Uterus (tissue), 4 donors: ENCODE data around the gene ZDHHC1. TPM values are rescaled to one million over a fixed set of nuclear protein-coding genes. Genes with fewer than 3 reads are reported as not detected.
"Not testable (repeated sequence)": the region's sequence is repeated elsewhere in the genome, so short reads cannot be mapped to it uniquely, and the experiment has no call there.

Experiments used
- DNase-seq, 2 donors: peaks; one replicate each; pipeline ENCODE4 v3.0.0-alpha.2; 2019 to 2020
- H3K27ac ChIP-seq, 2 donors: fragments of 200-600 bp; sonication (generic); 1 replicate in 1 of 2; 2 replicates in 1 of 2; pipeline ENCODE4 v1.5.1; 2016 to 2018
- H3K27me3 ChIP-seq, 2 donors: fragments of 200-600 bp; sonication (generic); one replicate each; pipeline ENCODE4 v1.5.1; 2018 to 2019; ENCODE audit warnings: control low read depth in 1 of 2
- H3K36me3 ChIP-seq, 2 donors: fragments of 200-600 bp; sonication (generic); one replicate each; pipeline ENCODE4 v1.5.1; 2019; ENCODE audit warnings: control low read depth in 1 of 2
- H3K4me1 ChIP-seq, 2 donors: fragments of 200-600 bp; sonication (generic); one replicate each; pipeline ENCODE4 v1.5.1; 2018 to 2019; ENCODE audit warnings: control low read depth in 1 of 2
- H3K4me3 ChIP-seq, 2 donors: fragments of 200-600 bp; sonication (generic); 1 replicate in 1 of 2; 2 replicates in 1 of 2; pipeline ENCODE4 v1.5.1; 2018 to 2019; ENCODE audit warnings: mild to moderate bottlenecking in 1 of 2
- H3K9me3 ChIP-seq, 2 donors: fragments of 200-600 bp; sonication (generic); one replicate each; pipeline ENCODE4 v1.5.1; 2019; ENCODE audit warnings: control low read depth in 1 of 2
- POLR2A ChIP-seq, 2 donors: fragments of 450-650 bp; IDR thresholded peaks; one replicate each; pipeline ENCODE4 v1.6.1; 2016; ENCODE audit warnings: antibody characterized with exemption in 2 of 2, mild to moderate bottlenecking in 1 of 2, moderate library complexity in 1 of 2
- intact Hi-C: fragments of 100-400 bp; cut with DNase I; formaldehyde crosslinking; loops from one replicate; pipeline ENCODE4 v1.15.1; 2023; ENCODE audit warnings: low total_unique reads
- total RNA-seq, 4 donors: library from RNA; depleted of rRNA in 3 of 4; stranded (reverse); fragments of >200 nt in 3 of 4; gene quantifications; one replicate each; pipeline versions ENCODE4 v1.1.0 to v1.2.4, GENCODE V29; 2014 to 2023
- TF ChIP-seq, protein P1 (sequence below), 4 experiments: fragments of 200-600 bp in 2 of 4; fragments of 450-650 bp in 2 of 4; sonication (generic) in 2 of 4; IDR thresholded peaks; one replicate each; pipeline ENCODE4 v1.5.1; 2016 to 2019; ENCODE audit warnings: antibody characterized with exemption in 4 of 4, mild to moderate bottlenecking in 2 of 4, moderate library complexity in 1 of 4
- donor health status: DM: yes; HTN: yes; CAD: no.

ZDHHC1 gene
- total RNA-seq, 4 donors from 2014 or later: 14.7 to 30.6 (median 25.6) TPM

- DNase-seq: no peak
- Histone ChIP-seq H3K27ac (no peak overlapping the region), H3K9me3 (no peaks in the 10 kb centered on the region), H3K36me3 (no peaks in the 10 kb centered on the region), H3K4me1 (no peaks in the 10 kb centered on the region), H3K4me3 (no peak overlapping the region), H3K27me3 (no peaks in the 10 kb centered on the region)
- intact Hi-C loops: no loop called here
- TF ChIP-seq, protein P1, sequence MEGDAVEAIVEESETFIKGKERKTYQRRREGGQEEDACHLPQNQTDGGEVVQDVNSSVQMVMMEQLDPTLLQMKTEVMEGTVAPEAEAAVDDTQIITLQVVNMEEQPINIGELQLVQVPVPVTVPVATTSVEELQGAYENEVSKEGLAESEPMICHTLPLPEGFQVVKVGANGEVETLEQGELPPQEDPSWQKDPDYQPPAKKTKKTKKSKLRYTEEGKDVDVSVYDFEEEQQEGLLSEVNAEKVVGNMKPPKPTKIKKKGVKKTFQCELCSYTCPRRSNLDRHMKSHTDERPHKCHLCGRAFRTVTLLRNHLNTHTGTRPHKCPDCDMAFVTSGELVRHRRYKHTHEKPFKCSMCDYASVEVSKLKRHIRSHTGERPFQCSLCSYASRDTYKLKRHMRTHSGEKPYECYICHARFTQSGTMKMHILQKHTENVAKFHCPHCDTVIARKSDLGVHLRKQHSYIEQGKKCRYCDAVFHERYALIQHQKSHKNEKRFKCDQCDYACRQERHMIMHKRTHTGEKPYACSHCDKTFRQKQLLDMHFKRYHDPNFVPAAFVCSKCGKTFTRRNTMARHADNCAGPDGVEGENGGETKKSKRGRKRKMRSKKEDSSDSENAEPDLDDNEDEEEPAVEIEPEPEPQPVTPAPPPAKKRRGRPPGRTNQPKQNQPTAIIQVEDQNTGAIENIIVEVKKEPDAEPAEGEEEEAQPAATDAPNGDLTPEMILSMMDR (IDR thresholded peaks at IDR 0.05): no peak
- TF ChIP-seq POLR2A (IDR thresholded peaks at IDR 0.05): no peak
Measured at GRCh38 chr16:67386861-67387455, 29.3 kb downstream of the ZDHHC1 start.

DNA sequence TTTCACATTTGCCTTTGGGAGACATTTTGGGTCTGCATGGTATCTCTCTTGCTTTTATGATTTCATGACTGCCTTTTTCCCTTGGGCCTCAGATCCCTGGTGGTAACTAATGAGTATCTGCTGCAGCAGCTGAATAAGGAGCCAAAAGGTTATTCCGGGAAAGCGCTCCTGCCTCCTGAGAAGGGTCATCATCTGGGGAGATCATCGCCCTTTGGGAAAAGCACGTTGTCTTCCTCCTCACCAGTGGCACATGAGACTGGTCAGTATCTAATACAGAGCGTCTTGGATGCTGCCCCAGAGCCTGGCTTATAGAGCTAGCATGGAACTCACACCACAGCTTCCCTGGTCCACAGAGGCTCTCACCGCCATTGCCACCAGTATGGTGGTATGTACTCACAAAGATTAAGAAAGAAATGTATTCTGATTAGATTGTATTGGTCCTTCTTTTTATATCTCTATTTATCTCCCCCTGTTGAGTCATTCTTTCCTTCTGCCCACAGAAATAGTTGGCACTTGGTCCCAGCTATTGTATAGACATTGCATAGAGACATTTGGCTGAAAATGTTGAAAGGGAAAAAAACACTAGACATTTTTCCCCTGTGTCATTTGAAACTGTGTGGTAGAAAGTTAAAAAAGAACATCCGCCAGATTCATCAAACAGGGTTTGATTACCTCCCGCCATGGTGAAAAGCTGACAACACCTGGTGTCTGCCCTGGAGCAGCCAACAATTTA, 31.3 kb downstream of the ZDHHC1 start:
- TF ChIP-seq POLR2A (IDR thresholded peaks at IDR 0.05): no peak
- TF ChIP-seq, protein P1 (IDR thresholded peaks at IDR 0.05): no peak
- Histone ChIP-seq H3K9me3 (no peaks in the 10 kb centered on the region), H3K4me3 (no peak overlapping the region), H3K27ac (no peak overlapping the region), H3K27me3 (no peaks in the 10 kb centered on the region), H3K36me3 (no peaks in the 10 kb centered on the region), H3K4me1 (no peaks in the 10 kb centered on the region)
- intact Hi-C loops: no loop called here
- DNase-seq: no peak

DNA sequence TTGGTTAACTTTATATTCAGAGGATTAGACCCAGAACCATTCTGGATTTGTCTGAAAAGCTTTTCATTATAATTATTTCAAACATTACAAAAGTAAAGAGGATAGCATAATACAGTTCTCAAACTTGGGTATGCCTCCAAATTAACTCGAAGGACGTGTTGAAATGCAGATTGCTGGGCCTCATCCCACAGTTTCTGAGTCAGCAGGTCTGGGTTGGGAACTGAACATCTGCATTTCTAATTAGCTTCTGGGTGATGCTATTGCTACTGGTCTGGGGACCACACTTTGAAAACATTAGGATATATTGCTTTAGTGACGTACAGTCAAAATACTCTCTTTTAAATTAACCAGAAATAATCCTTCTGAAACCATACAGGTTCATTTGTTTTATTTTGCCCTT, 33.0 kb downstream of the ZDHHC1 start:
- no peak overlapping the region for H3K4me3 ChIP-seq
- TF ChIP-seq, protein P1 (IDR thresholded peaks at IDR 0.05): no peak
- TF ChIP-seq POLR2A (IDR thresholded peaks at IDR 0.05): no peak
- no peaks in the 10 kb centered on the region for H3K9me3 ChIP-seq
- H3K27me3 ChIP-seq: no peaks in the 10 kb centered on the region
- intact Hi-C loops: no loop called here
- no peak for DNase-seq
- no peaks in the 10 kb centered on the region for H3K4me1 ChIP-seq
- H3K36me3 ChIP-seq: no peaks in the 10 kb centered on the region
- no peak overlapping the region for H3K27ac ChIP-seq

DNA sequence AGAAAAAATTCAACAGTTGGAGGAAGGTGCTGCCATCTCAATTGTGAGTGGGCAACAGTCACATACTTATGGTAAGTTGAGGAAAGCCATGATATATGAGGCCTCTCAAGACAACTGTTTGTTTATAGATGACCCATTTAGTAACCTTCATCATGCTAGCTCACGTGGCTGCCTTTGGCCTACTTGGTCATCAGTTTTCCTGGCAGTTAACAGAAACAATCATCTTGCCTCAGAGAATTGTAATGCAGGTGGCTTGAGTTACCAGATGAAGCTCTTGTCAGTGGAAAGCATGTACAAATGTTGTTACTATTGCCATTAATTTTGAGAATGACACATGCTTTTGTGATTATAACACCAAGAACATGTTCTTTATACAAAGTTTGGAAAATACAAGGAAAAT, 37.6 kb downstream of the ZDHHC1 start:
- Histone ChIP-seq H3K9me3 (no peaks in the 10 kb centered on the region), H3K36me3 (no peaks in the 10 kb centered on the region), H3K27ac (no peak overlapping the region), H3K27me3 (no peaks in the 10 kb centered on the region), H3K4me3 (no peak overlapping the region), H3K4me1 (no peaks in the 10 kb centered on the region)
- intact Hi-C loops: no loop called here
- TF ChIP-seq POLR2A (IDR thresholded peaks at IDR 0.05): no peak
- TF ChIP-seq, protein P1 (IDR thresholded peaks at IDR 0.05): no peak
- no peak for DNase-seq

- H3K27ac ChIP-seq, intact Hi-C loops, H3K27me3 ChIP-seq: not testable (repeated sequence)
Measured at GRCh38 chr16:67376012-67376411, 40.3 kb downstream of the ZDHHC1 start.

More at GRCh38 chr16:67376012-67376411, 40.3 kb downstream of the ZDHHC1 start:
- not testable (repeated sequence) for H3K36me3 ChIP-seq, H3K4me3 ChIP-seq, H3K9me3 ChIP-seq, DNase-seq, H3K4me1 ChIP-seq
